Kidney glomerular epithelial cell (primary cell): Measurements from ENCODE around the gene IQGAP2.
"Not testable (repeated sequence)": the region's sequence is repeated elsewhere in the genome, so short reads cannot be mapped to it uniquely, and the experiment has no call there.

Experiments
- DNase-seq: peaks from one replicate; lab custom pipeline; 2025; lab: John Stamatoyannopoulos, UW

The IQGAP2 gene

DNA sequence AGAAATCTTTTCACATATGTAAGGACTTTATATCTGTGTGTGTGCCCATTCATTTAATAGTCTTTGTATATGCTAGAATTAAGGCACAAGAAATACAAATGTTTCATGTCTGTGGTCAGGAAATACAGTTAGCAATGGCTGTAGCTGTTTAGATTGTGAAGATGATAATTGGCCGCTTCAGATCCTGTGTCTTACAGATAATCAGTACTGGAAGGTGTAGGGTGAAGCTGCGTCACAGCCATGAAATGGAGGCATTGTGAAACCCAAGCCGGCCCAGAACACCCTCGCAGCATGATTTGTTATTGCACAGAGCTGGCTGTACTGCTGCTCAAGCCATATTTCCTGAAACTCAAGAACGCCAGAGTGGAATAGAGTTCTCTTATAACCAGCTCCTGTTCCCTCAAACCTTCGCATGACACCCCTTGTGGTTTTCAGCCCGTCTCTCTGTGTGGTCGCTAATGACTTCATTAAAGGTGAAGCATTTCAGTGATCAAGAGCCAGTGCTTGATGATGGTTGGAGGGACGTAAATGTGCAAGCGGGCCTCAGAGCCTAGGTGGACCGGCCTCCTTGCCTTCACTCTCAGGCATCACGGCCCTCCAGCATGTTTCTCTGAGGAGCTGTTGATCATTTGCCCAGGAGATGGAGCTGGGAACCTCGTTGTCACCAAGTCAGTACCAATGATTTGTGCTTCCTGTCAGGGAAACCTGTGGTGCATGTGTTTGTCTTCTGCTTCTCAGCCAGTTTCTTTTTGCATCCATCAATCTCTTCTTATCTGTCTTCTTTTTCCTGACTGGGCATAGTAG is 140.0 kb downstream of the IQGAP2 start:
- no peak for DNase-seq

DNA sequence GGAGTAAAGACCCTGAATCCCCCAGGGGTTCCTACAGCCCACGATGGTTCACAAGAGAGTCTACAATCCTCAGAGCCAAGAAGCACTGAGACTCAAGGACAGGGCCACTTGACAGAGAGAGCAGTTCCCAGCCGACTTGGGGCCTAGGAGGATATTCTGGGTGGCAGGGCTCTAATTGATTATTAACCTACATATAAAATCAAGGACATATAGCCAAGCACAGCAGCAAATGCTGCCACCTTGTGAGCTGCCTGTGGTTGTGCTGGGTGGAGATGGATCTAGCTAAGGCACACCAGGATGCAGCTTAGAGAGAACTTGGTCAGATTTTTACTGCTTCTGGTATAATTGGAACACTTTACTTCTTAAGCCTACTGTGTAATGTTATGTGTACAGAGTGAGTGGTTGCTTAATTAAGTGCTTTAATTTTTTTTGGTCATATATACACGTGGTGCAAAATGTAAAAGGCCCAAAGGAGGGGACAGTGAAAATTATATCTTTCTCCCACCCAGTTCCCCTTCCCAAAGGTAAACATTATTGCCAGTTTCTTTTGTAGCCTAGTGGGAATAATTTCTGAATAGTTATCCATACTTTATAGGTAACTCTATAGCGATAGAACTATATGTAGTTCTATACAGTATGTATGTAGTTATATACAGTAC is 141.3 kb downstream of the IQGAP2 start:
- peak; percentile 34 for DNase-seq

DNA sequence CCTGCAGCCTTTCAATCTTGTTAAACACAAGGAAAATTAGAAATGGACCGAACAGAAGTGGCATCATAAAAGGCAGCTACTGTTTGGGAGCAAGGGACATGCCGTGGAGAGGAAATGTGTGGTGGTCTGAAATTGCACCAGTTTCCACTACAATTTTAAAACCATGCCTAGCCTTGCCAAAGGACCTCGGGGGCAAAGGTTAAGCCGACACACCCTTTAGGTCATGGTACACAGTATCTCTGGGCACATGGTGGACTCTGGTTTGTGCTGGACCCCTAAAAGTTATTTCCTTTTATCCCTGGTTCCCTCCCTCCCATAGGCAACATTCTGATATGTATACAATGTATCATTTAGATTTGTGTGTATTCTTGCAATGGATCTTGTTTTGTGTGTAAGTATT is 142.1 kb downstream of the IQGAP2 start:
- DNase-seq, result no peak

DNA sequence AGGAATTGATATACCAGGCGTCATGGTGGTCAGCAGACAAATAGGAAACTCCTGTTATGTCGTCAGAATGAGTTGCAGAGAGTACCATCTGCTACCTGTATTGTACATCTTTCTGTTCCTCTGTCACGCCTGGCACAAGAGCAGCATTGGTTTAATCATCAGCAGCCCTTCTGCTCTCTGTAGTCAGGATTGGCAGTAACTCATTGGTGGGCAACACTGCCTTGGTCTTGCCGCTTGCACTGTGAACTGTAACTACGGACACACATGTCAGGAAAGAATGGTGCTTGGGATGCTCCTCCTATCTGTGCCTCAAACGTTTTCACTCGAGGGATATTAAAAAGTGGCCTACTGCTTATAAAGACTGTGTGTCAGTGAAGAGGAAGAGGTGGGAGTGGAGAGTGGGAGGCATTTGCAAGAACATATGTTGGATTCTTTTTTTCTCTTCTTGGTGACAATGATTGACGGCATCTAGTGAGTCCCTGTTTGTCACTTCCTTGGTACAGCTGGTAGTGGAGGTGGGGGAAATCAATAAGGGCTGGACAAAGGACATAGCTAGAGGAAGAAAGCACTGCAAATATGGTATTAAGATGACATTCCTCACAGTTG is 143.5 kb downstream of the IQGAP2 start:
- DNase-seq, result no peak

DNA sequence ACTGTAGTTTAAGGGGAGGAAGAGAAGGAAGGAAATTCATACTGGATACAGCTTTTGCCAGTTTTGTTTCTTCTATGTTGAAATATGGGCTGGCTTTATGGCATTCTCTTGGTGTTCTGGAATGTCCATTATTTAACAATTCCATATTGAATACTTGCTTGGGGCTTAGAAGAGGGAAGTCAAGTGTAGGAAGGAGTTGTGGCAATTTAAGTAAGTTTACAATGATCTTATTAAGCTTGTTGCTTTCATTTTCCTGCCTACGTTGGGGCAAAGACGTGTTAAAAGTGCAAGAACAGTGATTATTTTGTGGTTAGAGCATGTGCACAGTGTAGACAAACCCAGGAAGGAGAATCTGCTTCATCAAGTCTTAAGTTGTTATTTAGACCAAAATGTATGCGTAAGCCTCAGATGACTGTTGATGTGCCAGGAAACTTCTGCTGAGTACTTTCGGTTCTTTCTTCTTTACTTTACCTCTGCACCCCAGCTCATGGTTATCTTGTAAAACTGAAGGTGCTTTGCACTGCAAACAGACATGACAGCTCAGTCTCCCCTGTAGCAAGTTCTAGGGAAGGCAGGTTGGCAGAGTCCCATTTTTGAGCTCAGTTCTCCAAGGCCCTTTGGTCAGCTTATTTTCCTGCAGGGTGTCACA is 144.3 kb downstream of the IQGAP2 start:
- no peak for DNase-seq

DNA sequence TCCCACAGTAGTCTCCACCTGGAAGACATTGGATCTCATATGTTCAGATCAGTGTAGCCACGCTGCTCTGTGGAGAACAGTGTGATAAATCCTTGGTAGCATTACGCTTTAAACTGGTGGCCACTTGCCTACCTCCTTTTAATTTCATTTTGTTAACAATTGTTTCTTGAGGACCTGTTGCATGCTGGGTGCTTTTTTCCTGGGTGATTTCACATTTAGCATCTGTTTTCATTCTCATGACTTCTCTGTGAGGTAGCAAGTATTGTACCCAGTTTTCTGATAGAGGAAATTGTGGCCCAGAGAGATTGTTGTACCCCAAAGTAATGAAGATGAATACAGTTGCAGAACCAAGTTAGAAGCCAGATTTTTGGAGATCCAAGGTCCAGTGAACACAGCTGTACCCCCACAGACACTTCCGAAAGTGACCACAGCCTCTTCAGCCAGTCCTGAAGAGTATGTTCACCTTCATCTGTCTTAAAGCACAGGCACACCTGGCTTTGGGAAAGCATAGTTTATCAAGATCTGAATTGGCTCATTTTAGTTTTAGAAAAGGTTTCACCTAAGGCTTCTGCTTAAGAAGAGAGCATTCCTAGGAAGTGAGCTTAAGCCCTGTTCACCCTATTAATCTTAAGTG is 144.9 kb downstream of the IQGAP2 start:
- DNase-seq, result no peak

DNA sequence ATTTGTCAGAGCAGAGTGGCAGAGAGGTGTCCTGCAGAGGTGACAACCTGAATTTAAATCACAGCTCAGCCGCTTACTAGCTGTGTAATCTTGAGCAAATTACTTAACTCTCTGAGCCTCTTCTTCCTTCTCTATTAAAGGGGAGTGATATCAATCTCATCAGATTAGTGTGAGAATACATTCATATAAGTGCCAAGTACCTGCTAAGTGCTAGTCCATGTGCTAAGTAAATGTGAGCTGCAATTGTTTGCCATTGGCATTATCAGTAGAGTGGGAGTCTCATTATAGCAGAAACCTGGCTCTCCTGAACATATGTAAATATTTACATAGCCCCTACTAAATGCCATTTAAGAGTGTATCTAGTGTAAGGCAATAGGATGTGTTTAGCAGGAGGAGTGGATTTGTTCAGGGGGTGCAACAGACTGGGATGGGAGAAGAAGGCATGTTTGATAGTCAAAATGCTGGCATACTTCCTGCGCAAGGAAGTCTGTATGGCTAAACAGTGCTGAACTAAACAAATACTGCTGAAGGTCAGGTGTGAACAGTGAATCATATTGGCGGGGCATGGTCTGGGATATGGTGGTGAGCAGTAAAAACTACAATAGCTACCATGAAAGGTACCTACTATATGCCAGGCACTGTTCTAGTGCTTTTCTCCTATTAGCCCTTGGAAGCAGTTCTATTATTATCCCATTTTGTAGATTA is 145.6 kb downstream of the IQGAP2 start:
- DNase-seq, result no peak

DNA sequence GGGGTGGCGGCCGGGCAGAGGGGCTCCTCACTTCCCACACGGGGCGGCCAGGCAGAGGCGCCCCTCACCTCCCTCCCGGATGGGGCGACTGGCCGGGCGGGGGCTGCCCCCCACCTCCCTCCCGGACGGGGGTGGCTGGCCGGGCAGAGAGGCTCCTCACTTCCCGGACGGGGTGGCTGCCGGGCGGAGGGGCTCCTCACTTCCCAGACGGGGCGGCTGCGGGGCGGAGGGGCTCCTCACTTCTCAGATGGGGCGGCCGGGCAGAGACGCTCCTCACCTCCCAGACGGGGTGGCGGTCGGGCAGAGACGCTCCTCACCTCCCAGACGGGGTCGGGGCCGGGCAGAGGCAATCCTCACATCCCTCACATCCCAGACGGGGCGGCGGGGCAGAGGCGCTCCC is 147.8 kb downstream of the IQGAP2 start:
- not testable (repeated sequence) for DNase-seq

DNA sequence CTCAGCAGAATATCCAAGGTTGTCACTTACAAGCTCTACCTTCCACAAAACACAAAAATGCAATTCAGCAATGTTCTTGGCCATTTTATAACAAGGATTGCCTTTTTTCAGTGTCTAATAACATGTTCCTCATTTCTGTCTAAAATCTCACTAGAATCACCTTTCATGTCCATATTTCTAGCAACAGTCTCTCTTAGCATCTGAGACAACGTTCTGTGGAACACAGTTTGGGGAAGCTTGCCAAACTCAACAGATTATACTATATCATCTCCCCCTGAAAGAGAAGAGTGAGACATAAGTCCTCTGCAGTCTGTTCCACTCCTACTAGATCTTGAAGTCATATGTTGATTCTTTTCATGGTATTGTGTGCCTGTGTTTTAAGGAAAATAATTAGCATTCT is 149.5 kb downstream of the IQGAP2 start:
- DNase-seq, result no peak

DNA sequence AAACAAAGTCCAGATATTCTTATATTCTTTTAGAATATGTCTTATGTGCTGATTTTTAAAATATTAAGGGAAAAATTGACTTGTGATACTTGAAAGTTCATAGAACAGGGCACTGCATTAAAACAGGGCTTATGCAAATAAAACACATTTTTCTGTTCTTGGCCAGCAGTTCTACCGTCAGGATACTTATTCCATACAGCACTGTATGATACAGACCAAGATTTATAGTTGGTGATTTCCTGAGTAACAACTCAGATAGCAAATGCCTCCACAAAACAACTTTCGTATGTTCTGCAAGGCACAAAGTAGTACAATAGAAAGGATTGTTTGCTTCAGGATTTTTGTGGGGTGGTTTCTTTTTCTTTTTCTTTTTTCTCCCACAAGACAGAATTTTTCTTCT is 150.2 kb downstream of the IQGAP2 start:
- DNase-seq, result no peak

DNA sequence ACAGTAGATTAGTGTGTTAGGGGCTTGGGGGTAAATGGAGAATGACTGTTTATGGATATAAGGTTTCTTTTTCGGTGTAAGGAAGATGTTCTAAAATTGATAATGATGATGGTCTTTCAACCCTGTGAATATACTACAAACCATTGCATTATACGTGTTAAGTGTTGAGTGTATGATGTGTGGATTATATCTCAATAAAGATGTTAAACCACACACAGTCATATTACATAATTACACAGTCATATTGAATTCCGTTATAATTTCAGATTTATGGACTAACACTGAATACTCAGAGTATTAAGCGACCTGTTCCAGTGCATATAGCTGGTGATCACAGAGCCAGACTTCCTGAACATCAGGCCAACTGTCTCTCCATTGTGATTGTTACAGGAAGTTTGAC is 152.0 kb downstream of the IQGAP2 start:
- DNase-seq, result no peak

DNA sequence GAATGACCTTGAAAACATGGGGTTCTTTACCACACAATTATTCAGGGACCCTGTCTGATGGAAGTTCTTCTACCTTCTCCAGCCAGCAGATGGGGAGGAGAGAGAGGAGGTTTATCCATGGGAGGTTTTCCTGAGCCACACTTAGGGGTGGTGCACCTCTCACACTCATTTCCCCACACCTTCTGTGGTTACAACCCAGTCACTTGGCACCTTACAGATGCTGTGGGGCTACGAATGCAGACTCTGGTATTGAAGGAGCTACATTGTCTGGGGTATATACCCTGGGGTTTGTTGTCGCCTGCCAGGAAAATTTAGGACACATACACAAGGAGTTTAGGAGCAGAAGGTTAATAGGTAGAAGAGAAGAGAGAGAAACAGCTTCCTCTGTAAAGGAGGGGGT is 152.6 kb downstream of the IQGAP2 start:
- DNase-seq, result no peak

DNA sequence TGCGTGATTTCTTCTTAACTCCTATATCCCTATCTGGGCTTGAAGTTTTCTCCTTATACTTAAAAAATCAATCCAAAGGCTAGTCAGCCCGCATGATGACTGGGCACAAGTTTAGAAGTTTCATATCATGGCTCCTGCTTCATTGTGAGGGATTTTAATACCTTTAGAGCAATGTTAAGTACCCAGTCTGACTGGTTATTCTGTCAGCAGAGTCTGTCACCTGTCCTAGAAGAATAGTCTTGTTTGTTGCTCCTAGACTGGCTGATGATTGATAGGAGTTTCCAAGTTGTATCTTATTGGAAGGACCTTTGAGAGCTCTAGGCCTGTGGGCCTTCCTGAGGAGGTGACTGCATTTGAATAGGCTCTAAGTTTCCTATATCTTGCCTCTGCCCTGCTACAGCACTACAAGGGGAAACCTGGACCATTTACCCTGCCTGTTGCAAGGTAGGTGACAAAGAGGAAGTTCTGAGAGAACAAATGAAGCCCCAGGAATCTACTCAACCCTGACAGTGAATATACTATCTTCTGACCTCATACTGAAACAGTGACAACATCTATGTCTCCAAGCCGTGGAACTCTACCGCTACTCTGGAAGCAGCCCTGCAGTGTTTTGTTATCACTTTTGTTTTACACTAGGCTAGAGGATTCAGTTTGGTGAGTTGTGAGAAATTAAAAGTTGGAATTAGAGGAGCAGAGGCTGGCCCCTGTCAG is 153.6 kb downstream of the IQGAP2 start:
- DNase-seq, result no peak

DNA sequence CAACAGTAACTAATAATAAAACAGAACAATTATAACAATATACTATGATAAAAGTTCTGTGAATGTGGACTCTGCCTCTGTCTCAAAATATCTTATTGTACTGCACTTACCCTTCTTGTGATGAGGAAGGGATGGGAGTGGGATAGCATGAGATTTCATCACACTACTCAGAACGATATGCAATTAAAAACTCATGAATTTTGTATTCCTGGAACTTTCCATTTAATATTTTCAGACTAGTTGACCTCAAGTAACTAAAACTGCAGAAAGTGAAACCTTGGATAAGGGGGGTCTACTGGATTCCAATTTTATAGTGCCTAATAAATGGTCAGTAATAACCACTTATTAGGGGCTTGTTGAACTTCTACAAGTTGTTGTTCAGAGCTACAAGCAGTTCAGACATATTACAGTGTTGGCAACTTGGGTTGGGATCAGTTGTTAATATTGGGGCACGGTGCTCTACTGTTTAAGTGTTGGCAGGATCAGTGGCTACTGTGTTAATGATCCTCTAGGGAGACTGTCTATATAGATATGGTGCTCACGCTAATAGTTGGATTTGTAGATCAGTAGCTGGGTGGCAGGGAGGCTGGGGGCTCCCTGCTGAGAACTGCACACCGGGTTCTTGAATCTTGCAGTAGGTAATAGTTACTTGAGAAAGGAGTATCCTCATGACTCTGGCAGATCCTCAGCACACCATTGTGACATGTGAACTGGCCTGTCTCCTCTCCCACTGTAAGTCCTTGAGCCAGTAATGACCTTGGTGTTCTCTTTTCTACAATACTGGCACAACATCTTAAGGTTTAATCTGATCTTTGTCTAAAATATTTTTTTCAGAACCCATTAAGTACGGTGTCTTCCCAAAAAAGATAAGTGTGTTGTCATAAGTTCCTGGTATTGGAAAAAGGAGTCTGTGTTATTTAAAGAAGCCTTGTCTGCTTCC is 158.1 kb downstream of the IQGAP2 start:
- no peak for DNase-seq

DNA sequence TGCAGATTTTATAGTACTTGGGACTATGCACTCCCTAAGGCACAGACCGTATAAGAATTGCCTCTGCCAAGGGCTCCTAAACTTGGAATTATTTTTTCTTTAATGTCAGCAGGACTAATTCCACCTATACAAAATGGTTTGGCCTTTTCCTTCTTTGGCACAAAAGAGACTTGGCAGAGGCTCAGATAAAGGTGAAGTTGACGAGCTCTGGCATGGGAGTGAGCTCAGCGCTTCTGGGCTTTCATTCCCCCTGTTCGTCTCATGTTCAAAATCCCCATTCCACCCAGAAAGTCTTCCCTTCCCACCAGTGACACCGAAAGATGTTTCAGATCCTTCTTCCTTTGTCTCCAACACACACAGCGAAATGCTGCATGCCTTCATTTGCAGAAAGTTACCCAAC is 158.9 kb downstream of the IQGAP2 start:
- DNase-seq, result no peak

DNA sequence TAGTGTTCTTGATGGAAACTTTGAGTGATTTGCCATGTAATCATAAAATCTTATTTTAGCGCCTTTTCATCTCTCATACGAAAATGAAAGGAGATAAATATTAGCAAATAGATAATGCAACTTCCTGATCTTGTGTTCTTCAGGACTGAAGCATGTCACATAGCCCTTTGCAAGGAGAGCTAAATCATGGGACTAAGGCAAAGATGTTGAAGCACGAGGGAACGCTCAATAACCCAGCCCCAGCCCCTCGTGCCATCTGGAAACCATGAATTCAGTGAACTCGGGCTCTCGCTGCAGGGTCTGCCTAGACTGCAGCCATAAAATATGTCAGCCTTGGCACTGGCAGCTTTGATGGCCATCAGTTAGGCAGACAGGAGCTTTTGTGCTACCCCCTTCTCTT is 161.9 kb downstream of the IQGAP2 start:
- no peak for DNase-seq

DNA sequence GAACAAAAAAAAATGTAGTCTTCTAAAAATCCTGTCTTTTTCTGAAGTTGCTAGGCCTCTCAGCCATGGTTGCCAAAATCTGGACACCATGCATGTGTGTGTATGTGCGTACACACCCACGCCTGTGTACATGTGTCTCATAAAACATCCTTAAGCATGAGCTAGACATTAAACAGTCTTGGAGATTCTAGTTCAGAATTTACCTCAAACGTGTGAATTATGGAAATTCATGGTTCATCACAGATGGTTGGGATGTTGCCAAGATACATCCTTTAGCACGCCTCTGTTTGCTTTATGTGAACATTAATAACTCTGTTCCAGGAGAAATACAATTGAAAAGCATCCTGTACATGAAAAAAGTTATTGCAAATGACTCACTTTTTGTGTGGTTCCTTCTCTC is 167.1 kb downstream of the IQGAP2 start:
- no peak for DNase-seq

DNA sequence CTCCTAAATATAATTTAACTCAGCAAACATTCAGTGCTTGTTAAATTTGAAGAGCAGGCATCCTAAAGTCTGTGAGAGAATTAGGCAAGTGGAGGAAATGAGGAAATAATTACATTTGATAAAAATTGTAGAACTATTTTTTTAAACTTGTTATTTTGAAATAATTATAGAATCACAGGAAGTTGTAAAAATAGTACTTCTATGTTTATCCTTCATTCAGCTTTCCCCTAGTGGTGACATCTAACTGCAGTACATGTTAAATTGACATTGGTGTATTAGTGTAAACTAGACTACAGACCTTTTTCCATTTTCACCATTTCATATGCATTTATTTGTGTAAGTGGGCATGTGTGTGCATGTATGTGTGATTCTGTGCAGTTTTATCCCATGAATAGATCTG is 168.5 kb downstream of the IQGAP2 start:
- DNase-seq, result no peak

DNA sequence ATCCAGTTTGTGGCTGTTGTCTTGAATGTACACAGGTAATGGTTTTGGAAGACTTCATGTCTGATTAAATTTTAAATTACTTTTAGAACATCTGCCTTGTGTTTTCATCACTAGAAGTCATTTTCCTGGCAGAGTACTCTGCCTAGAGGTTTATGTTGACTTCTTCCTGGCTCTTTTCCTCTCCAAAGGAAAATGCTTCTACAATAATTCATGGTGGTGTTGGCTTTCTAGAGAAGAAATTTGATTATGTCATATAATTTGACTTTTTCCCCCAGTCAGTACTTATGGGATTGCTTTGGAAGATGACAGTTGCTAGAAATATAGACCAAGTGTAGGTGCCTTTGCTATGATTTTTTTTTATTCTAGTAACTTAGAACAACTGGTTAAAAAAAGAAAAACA is 173.4 kb downstream of the IQGAP2 start:
- no peak for DNase-seq

DNA sequence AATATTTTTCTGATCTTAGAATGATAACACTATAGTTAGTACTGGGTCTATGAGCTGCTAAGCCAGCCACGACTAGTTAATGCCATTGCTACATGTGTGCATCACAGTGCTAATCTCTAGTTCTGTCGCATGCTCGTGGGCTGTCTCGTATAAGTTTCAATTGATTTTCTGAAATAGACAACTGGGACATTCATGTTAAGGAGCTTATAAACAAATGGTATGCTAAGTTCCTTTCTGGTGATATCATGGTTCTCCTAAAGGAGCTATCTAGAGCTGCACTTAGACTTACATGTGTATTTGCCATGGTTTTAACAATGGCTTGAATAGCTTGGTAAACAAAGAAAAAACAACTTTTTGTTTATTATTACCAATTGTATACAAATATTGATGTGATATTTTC is 173.9 kb downstream of the IQGAP2 start:
- DNase-seq, result no peak
